KMS-11 (cell line): Measurements from ENCODE around the gene GUCD1.

ENCODE experiments used
- H2AFZ ChIP-seq: fragments of 200-600 bp; sonication (generic); 2 replicates; pipeline ENCODE4 v1.6.1; 2016; ENCODE audit warnings: antibody characterized with exemption, mixed run types, low read depth
- H3K27ac ChIP-seq: fragments of 200-600 bp; sonication (generic); 2 replicates; pipeline ENCODE4 v1.6.1; 2016; ENCODE audit warnings: mild to moderate bottlenecking, mixed run types
- H3K27me3 ChIP-seq: fragments of 200-600 bp; sonication (generic); 2 replicates; pipeline ENCODE4 v1.6.1; 2017; ENCODE audit warnings: mild to moderate bottlenecking, low read depth, mixed run types, moderate library complexity; ENCODE audit not compliant: insufficient read depth
- H3K36me3 ChIP-seq: fragments of 200-600 bp; sonication (generic); 2 replicates; pipeline ENCODE4 v1.6.1; 2017; ENCODE audit warnings: mild to moderate bottlenecking, mixed run types; ENCODE audit not compliant: insufficient read depth
- H3K4me1 ChIP-seq: fragments of 200-600 bp; sonication (generic); 2 replicates; pipeline ENCODE4 v1.6.1; 2016; ENCODE audit warnings: mild to moderate bottlenecking, low read depth, mixed run types; ENCODE audit not compliant: poor library complexity, severe bottlenecking
- H3K4me2 ChIP-seq: fragments of 200-600 bp; sonication (generic); 2 replicates; pipeline ENCODE4 v1.7.0; 2016; ENCODE audit warnings: mild to moderate bottlenecking, mixed run types
- H3K4me3 ChIP-seq: fragments of 200-600 bp; sonication (generic); IDR thresholded peaks from 2 replicates; pipeline ENCODE4 v1.6.1; 2017; ENCODE audit warnings: low read depth, low read length, mixed read lengths; ENCODE audit not compliant: insufficient read depth
- H3K79me2 ChIP-seq: fragments of 200-600 bp; sonication (generic); 2 replicates; pipeline ENCODE4 v1.6.1; 2016; ENCODE audit warnings: low read depth, mixed run types; ENCODE audit not compliant: insufficient read depth
- H3K9ac ChIP-seq: fragments of 200-600 bp; sonication (generic); 2 replicates; pipeline ENCODE4 v1.6.1; 2016; ENCODE audit warnings: mild to moderate bottlenecking, mixed run types
- H4K20me1 ChIP-seq: fragments of 200-600 bp; sonication (generic); 2 replicates; pipeline ENCODE4 v1.6.1; 2016; ENCODE audit warnings: mild to moderate bottlenecking, mixed run types; ENCODE audit not compliant: insufficient read depth
- CTCF ChIP-seq: fragments of 200-600 bp; sonication (generic); conservative IDR thresholded peaks from 2 replicates; pipeline ENCODE4 v1.6.1; 2017; ENCODE audit warnings: low read depth, mild to moderate bottlenecking, antibody characterized with exemption, low read length, moderate library complexity, mixed read lengths

GUCD1 gene

GRCh38 chr22:24587251-24587650, 32.3 kb upstream of the GUCD1 start:
- H4K20me1 ChIP-seq: no peaks in the 10 kb centered on the region
- H3K27me3 ChIP-seq: no peaks in the 10 kb centered on the region
- H3K79me2 ChIP-seq: no peaks in the 10 kb centered on the region
- H3K9ac ChIP-seq: no peak overlapping the region
- no peak overlapping the region for H3K4me3 ChIP-seq
- H2AFZ ChIP-seq: no peak overlapping the region
- H3K4me1 ChIP-seq: peaks cover 15% of the 10 kb centered on the region
- H3K27ac ChIP-seq: no peak overlapping the region
- no peak for TF ChIP-seq CTCF
- no peaks in the 10 kb centered on the region for H3K36me3 ChIP-seq
- no peak overlapping the region for H3K4me2 ChIP-seq

GRCh38 chr22:24585927-24586546, 31.1 kb upstream of the GUCD1 start:
- Histone ChIP-seq H3K27ac (no peak overlapping the region), H3K36me3 (no peaks in the 10 kb centered on the region), H3K9ac (no peak overlapping the region), H3K4me3 (no peak overlapping the region), H4K20me1 (no peaks in the 10 kb centered on the region), H3K4me2 (no peak overlapping the region), H3K27me3 (no peaks in the 10 kb centered on the region), H3K4me1 (peaks cover 15% of the 10 kb centered on the region), H3K79me2 (no peaks in the 10 kb centered on the region), H2AFZ (no peak overlapping the region)
- TF ChIP-seq CTCF: no peak

- no peak overlapping the region for H3K9ac ChIP-seq
- H3K27ac ChIP-seq: no peak overlapping the region
Observed at GRCh38 chr22:24585461-24585860, 30.5 kb upstream of the GUCD1 start.

GRCh38 chr22:24584871-24585411, 30.0 kb upstream of the GUCD1 start:
- no peak overlapping the region for H3K9ac ChIP-seq
- H3K79me2 ChIP-seq: no peaks in the 10 kb centered on the region
- H3K4me3 ChIP-seq: no peak overlapping the region
- no peak overlapping the region for H3K27ac ChIP-seq
- no peak for TF ChIP-seq CTCF
- no peaks in the 10 kb centered on the region for H3K36me3 ChIP-seq
- H4K20me1 ChIP-seq: no peaks in the 10 kb centered on the region
- H3K4me2 ChIP-seq: no peak overlapping the region
- peaks cover 15% of the 10 kb centered on the region for H3K4me1 ChIP-seq
- H2AFZ ChIP-seq: no peak overlapping the region
- H3K27me3 ChIP-seq: no peaks in the 10 kb centered on the region

More at GRCh38 chr22:24585461-24585860, 30.5 kb upstream of the GUCD1 start:
- Histone ChIP-seq H3K4me2 (no peak overlapping the region), H3K36me3 (no peaks in the 10 kb centered on the region), H3K79me2 (no peaks in the 10 kb centered on the region), H2AFZ (no peak overlapping the region), H3K4me1 (peaks cover 15% of the 10 kb centered on the region), H4K20me1 (no peaks in the 10 kb centered on the region), H3K4me3 (no peak overlapping the region), H3K27me3 (no peaks in the 10 kb centered on the region)
- TF ChIP-seq CTCF: no peak
